ENCODE data around the gene AKR1D1.

The AKR1D1 gene

DNA sequence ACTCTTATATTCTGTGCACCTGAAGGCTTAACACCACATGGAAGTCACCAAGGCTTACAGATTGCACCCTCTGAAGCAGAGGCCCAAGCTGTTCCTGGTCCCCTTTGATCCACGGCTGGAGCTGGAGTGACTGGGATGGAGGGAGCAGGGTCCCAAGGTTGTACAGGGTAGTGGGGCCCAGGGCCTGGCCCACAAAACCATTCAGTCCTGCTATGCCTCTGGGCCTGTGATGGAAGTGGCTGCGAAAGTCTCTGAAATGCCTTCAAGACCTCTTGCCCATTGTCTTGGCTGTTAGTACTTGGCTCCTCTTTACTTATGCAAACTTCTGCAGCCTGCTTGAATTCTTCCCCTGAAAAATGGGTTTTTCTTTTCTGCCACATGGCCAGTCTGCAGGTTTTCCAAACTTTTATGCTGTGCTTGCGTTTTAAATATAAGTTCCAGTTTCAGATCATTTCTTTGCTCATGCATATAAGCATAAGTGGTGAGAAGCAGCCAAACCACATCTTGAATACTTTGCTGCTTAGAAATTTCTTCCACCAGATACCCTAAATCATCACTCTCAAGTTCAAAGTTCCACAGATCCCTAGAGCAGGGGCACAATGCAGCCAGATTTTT, 53.4 kb downstream of the AKR1D1 start:
- TF ChIP-seq, protein P1, sequence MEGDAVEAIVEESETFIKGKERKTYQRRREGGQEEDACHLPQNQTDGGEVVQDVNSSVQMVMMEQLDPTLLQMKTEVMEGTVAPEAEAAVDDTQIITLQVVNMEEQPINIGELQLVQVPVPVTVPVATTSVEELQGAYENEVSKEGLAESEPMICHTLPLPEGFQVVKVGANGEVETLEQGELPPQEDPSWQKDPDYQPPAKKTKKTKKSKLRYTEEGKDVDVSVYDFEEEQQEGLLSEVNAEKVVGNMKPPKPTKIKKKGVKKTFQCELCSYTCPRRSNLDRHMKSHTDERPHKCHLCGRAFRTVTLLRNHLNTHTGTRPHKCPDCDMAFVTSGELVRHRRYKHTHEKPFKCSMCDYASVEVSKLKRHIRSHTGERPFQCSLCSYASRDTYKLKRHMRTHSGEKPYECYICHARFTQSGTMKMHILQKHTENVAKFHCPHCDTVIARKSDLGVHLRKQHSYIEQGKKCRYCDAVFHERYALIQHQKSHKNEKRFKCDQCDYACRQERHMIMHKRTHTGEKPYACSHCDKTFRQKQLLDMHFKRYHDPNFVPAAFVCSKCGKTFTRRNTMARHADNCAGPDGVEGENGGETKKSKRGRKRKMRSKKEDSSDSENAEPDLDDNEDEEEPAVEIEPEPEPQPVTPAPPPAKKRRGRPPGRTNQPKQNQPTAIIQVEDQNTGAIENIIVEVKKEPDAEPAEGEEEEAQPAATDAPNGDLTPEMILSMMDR (IDR thresholded peaks at IDR 0.05) = no peak

DNA sequence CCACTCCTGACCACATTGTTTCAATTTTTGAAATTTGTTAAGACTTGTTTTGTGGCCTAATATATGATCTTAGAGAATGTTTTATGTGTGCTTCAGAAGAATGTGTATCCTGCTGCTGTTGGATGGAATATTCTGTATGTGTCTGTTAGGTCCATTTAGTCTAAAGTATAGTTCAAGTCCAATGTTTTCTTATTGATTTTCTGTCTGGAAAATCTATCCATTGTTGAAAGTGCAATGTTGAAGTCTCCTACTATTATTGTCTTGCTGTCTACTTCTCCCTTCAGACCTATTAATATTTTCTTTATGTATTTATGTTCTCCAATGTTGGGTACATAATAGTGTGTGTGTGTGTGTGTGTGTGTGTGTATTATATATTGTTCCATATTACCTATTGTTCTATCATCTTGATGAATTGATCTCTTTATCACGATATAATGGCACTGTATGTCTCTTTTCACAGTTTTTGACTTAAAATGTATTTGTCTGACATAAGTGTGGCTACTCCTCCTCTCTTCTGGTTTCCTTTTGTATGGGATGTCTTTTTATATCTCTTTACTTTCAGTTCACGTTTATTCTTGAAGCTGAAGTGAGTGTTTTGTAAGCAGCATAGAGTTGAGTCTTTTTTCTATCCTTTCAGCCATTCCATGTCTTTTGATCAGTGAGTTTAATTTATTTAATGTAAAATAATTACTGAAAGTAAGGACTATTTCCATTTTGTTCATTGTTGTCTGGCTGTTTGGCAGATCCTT, 61.3 kb downstream of the AKR1D1 start:
- TF ChIP-seq, protein P1 (IDR thresholded peaks at IDR 0.05) = no peak

DNA sequence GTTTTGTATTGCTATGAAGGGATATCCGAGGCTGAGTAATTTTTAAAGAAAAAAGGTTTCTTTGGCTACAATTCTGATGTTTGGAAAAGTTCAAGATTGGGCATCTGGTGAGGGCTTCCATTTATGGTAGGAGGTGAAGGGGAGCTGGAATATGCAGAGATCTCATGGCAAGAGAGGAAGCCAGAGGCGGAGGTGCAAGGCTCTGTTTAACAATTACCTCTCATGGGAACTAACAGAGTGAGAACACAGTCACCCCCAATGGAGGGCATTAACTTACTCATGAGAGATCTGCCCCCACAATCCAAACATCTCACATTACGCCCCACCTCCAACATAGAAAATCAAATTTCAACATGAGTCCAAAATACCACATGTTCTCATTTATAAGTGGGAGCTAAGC, 62.0 kb downstream of the AKR1D1 start:
- TF ChIP-seq, protein P1 (IDR thresholded peaks at IDR 0.05) = no peak

DNA sequence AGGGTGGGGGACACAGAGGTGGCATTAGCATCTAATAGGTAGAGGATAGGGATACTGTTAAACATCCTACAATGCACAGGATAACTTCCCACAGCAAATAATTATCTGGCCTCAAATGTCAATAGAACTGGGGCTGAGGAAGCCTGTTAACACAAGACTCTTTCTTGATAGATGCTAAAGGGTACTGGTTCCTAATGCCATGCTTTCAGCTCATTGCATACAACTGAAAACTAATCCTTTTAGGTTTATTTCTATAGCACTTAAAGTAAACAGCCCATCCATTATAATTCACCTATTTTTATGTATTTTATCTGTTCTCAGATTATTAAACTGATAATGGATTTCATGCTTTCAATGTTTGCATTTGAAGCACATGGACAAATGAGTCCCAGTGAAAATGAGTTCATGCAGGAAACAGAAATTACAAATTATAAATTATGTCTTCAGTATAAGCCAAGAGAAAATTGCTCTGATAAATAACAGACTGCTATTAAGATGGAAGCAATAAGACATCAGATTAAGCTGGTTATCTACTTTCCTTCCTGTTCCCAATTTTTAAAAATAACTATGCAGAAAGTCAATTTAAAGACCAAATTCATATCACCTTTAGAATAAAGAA, 66.4 kb downstream of the AKR1D1 start:
- TF ChIP-seq, protein P1 (IDR thresholded peaks at IDR 0.05) = no peak

DNA sequence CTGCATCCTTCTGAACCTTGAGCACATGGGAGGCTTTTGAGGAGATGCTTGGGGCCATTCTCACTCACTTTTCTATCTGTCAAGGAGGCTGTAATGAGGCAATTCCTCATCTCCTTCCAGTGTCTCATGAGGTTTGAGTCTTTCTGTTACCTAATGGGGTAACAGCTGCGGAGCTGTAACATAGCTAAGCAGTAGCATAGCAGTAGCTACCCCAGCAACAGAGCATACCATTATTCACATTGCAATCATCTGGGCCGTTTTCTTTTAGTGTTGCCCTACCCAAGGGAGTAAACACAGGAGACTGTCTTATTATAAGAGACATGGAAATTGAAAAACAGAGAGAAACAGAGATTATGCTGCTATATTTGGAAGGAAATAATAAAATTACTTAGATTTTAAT, 68.7 kb downstream of the AKR1D1 start:
- TF ChIP-seq, protein P1 (IDR thresholded peaks at IDR 0.05) = no peak

DNA sequence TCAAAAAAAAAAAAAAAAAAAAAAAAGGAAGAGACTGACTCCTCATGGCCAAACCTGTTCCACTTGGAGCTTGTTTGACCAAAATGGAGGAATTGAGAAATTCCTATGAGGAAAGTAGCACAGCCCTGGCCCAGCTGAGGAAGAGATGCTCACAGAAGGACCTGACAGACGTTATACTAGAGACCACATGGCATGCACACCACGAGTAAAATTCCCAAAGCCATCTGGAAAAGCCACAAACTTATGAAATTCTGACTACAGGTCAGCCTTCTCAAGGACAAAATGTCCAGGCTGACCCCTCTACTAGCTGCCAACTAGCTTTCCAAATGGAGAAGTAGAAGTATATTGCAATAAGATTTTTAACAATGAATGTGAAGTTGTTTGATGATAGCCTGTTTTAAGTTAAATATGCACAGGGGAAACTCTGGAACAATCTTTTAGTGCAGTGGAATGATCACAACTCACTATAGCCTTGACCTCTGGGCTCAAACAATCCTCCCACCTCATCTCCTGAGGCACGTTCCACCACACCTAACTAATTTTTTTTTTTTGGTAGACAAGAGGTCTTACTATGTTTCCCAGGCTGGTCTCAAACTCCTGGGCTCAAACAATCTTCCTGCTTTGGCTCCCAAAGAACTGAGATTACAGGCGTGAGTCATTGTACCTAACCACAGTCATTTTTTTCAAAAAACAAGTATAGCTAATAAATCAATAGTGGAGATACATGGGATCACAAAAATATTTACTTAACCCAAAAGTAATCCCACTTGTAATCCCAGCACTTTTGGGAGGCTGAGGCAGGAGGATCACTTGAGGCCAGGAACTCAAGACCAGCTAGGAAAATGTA, 75.7 kb downstream of the AKR1D1 start:
- TF ChIP-seq, protein P1 (IDR thresholded peaks at IDR 0.05) = no peak

DNA sequence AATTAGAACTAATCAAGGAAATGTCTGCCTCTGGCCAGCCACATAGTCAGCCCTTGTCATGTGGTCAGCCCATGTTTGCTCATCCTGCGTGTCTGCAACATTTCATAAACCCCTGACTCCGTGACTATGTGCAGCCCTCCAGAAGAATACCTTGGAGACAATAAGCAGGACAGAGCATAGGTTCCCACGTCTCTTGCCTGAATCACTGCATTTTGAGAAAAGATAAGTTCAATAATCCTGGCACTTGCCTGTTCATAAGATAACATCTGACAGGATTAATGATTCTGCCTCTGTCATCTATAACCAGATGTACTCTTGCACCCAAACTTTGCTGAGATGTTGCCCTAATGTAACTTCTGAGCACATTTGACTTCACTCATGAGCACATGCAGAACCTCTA, 78.4 kb downstream of the AKR1D1 start:
- TF ChIP-seq, protein P1 (IDR thresholded peaks at IDR 0.05) = no peak

Data from LNCAP (cell line).